Adipocyte (in vitro differentiated cells): ENCODE results near the gene NMBR.
A peak's percentile ranks its signal among the peaks of the same experiment; 100 is the strongest.
"Not testable (repeated sequence)": the region's sequence is repeated elsewhere in the genome, so short reads cannot be mapped to it uniquely, and the experiment has no call there.

Source experiments
- DNase-seq: peaks from one replicate; pipeline ENCODE4 v3.0.0-alpha.2; 2015; ENCODE audit warnings: low read depth
- H3K27me3 ChIP-seq: replicated peaks from 2 replicates; pipeline ENCODE4 v1.7.0; 2013; ENCODE audit warnings: mild to moderate bottlenecking, low read length, moderate library complexity; ENCODE audit not compliant: control insufficient read depth, insufficient read depth
- H3K36me3 ChIP-seq: 2 replicates; pipeline ENCODE4 v1.7.0; 2013; ENCODE audit warnings: low read length, mild to moderate bottlenecking, moderate library complexity; ENCODE audit not compliant: control insufficient read depth, insufficient read depth, severe bottlenecking
- H3K4me1 ChIP-seq: 2 replicates; pipeline ENCODE4 v1.7.0; 2013; ENCODE audit warnings: mild to moderate bottlenecking, low read length, moderate library complexity; ENCODE audit not compliant: control insufficient read depth, insufficient read depth
- H3K4me3 ChIP-seq: 2 replicates; pipeline ENCODE4 v1.7.0; 2013; ENCODE audit warnings: mild to moderate bottlenecking, low read length, moderate library complexity
- H3K9ac ChIP-seq: 2 replicates; pipeline ENCODE4 v1.7.0; 2013; ENCODE audit warnings: mild to moderate bottlenecking, low read length, moderate library complexity
- H3K9me3 ChIP-seq: 2 replicates; pipeline ENCODE4 v1.7.0; 2013; ENCODE audit warnings: mild to moderate bottlenecking, low read length, moderate library complexity; ENCODE audit not compliant: control insufficient read depth

NMBR gene

GRCh38 chr6:142110820-142111219, 36.1 kb downstream of the NMBR start:
- not testable (repeated sequence) for DNase-seq, H3K4me1 ChIP-seq, H3K9ac ChIP-seq, H3K9me3 ChIP-seq, H3K27me3 ChIP-seq, H3K4me3 ChIP-seq, H3K36me3 ChIP-seq

DNA sequence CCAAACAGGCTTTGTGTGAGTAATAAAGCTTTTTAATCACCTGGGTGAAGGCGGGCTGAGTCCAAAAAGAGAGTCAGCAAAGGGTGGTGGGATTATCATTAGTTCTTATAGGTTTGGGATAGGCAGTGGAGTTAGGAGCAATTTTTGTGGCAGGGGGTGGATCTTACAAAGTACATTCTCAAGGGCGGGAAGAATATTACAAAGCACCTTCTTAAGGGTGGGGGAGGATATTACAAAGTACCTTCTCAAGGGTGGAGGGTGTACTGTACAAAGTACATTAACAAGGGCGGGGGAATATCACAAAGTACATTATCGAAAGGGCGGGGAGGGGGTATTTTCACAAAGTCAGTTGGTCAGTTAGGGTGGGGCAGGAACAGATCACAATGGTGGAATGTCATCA, 42.1 kb downstream of the NMBR start:
- not testable (repeated sequence) for H3K4me1 ChIP-seq, H3K4me3 ChIP-seq, H3K27me3 ChIP-seq, H3K9me3 ChIP-seq, H3K36me3 ChIP-seq, H3K9ac ChIP-seq, DNase-seq

DNA sequence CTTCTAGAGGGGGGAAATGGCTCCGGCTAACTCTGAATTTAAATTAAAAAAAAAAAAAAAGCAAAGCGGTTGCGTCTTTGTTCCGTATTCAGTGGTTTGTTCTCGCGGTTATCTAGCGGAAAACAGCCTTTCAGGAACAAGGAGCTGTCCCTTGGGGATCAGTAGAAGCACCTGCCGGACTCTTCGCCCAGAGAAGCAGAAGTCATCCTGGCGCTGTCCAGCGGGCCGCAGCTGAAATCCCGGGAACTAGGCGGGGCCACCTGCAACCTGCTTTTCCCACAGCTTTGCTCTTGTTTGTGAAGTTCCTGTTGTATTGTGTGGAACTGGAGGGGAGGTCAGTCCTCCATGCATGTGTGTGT, 58.1 kb downstream of the NMBR start:
- H3K27me3 ChIP-seq = peaks cover 19% of the 10 kb centered on the region
- H3K36me3 ChIP-seq = no peaks in the 10 kb centered on the region
- H3K4me3 ChIP-seq = peak overlapping the region; percentile 19
- H3K4me1 ChIP-seq = peaks cover 5% of the 10 kb centered on the region
- peak; percentile 39 for DNase-seq
- H3K9ac ChIP-seq = no peak overlapping the region
- no peaks in the 10 kb centered on the region for H3K9me3 ChIP-seq

DNA sequence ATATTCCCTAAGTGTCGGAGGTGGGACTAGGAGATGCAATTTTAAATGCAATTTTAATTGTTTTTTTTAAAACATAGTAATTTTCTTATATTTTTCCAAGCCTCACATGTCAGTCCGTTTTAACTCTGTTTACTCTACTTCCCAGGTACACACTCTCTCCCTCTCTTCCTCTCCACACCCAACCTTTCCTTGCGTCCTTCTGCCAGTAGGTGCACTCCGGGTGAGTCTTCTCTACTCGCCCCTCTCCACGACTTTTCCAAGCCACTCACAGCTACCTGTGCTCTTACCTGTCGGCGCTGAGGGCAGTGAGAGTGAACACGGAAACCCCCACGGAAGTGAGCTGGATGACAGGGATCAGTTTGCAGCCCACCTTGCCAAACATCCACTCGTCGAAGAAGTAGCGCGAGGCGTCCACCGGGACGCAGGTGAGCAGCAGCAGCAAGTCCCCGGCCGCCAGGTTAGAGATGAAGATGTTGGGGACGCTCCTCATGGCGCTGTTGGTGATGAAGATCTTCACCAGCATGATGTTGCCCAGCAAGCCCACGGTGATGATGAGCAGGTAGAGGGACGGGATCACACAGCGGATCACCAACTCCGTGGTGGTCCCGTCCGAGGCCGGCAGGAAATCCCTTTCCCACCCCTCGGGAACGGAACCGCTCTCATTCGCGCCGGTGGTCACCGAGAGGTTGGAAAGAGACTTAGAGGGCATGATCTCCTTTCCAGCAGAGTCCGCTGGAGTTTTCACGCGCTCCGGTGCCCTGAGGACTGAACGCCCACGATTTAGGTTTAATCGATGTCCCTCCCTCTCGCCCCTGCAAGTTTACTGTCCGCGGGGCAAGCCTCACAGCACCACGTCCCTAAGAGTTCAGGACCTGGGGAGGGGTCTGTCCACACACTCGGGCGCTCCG, 58.7 kb downstream of the NMBR start:
- H3K9me3 ChIP-seq = no peaks in the 10 kb centered on the region
- H3K36me3 ChIP-seq = no peaks in the 10 kb centered on the region
- H3K4me3 ChIP-seq = peak overlapping the region; percentile 19
- DNase-seq = no peak
- H3K27me3 ChIP-seq = peaks cover 19% of the 10 kb centered on the region
- no peak overlapping the region for H3K9ac ChIP-seq
- peaks cover 5% of the 10 kb centered on the region for H3K4me1 ChIP-seq

- Histone ChIP-seq H3K4me3 (no peak overlapping the region), H3K36me3 (no peaks in the 10 kb centered on the region), H3K4me1 (no peaks in the 10 kb centered on the region), H3K9ac (no peak overlapping the region), H3K27me3 (no peaks in the 10 kb centered on the region), H3K9me3 (no peaks in the 10 kb centered on the region)
- DNase-seq = no peak
Measured at GRCh38 chr6:142079130-142079529, 67.8 kb downstream of the NMBR start.

DNA sequence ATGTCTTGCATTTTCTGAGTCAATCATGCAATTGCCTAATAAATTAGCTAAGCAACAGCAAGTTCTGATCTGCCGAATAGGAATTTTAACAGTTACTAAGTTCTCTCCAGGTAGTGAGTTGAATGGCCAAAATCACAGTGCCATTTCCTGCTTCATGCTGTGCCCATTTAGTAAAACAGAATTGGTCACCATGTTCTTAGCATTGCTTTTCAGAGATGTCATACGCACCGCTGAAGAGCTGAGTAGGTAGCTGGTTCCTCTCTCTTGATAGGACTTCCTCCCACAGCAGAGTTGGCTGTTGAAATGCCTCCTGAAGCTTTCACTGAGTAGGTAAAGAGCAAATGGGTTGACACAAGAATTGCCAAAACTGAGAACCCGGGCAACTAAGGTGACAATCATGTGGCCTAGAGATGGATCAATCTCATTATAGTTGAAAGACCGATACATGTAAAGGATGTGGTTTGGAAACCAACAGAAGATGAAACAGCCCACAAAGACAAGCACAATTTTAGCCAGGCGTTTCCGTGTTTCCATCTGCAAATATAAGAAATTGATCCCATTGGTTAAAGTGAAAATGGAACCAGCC, 71.3 kb downstream of the NMBR start:
- Histone ChIP-seq H3K4me3 (no peak overlapping the region), H3K9me3 (no peaks in the 10 kb centered on the region), H3K36me3 (no peaks in the 10 kb centered on the region), H3K27me3 (no peaks in the 10 kb centered on the region), H3K4me1 (no peaks in the 10 kb centered on the region), H3K9ac (no peak overlapping the region)
- DNase-seq = no peak

DNA sequence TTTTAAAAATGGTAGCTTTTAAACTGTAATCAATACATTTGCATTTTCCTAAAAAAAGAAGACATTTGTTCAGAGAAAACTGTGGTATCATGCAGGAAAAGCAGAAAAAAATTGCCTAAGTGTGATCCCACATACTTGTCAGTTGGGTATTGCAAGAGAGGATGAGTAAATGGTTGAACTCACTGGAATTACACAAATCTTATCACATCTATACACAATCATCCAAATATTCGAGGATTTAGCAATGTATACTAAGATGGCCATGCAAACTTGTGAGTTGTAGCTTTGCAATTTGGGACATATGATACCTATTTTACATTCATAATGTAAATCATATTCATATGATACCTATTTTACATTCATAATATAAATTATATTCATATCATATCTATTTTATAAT, 72.4 kb downstream of the NMBR start:
- Histone ChIP-seq H3K36me3 (no peaks in the 10 kb centered on the region), H3K9me3 (no peaks in the 10 kb centered on the region), H3K4me1 (no peaks in the 10 kb centered on the region), H3K4me3 (no peak overlapping the region), H3K27me3 (no peaks in the 10 kb centered on the region), H3K9ac (no peak overlapping the region)
- DNase-seq = no peak

- H3K4me1 ChIP-seq = no peaks in the 10 kb centered on the region
- no peaks in the 10 kb centered on the region for H3K36me3 ChIP-seq
- H3K9me3 ChIP-seq = no peaks in the 10 kb centered on the region
- H3K27me3 ChIP-seq = no peaks in the 10 kb centered on the region
- H3K4me3 ChIP-seq = no peak overlapping the region
- no peak for DNase-seq
- H3K9ac ChIP-seq = no peak overlapping the region
Measured at GRCh38 chr6:142071981-142072380, 74.9 kb downstream of the NMBR start.

GRCh38 chr6:142068416-142068815, 78.5 kb downstream of the NMBR start:
- Histone ChIP-seq H3K4me3 (no peak overlapping the region), H3K9ac (no peak overlapping the region), H3K36me3 (no peaks in the 10 kb centered on the region), H3K27me3 (no peaks in the 10 kb centered on the region), H3K4me1 (no peaks in the 10 kb centered on the region), H3K9me3 (no peaks in the 10 kb centered on the region)
- no peak for DNase-seq

DNA sequence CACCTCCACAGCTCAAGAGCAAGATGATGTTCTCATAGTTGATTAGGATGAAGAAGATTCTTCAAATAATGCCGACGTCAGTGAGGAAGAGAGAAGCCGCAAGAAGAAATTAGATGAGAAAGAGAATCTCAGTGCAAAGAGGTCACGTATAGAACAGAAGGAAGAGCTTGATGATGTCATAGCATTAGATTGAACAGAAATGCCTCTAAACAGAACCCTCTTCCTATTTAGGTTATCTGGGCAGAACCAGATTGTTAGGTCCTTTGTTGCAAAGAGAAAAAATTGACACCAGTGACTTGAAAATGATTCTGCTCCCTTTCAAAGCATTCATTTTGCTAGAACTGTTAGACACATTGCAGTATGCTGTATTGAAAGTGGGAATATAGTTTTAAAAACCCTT, 84.1 kb downstream of the NMBR start:
- H3K36me3 ChIP-seq, H3K4me1 ChIP-seq, H3K9ac ChIP-seq, H3K9me3 ChIP-seq, H3K4me3 ChIP-seq, H3K27me3 ChIP-seq, DNase-seq: not testable (repeated sequence)

- no peak for DNase-seq
- H3K4me1 ChIP-seq = no peaks in the 10 kb centered on the region
- H3K36me3 ChIP-seq = no peaks in the 10 kb centered on the region
- no peaks in the 10 kb centered on the region for H3K27me3 ChIP-seq
- H3K9ac ChIP-seq = no peak overlapping the region
- no peaks in the 10 kb centered on the region for H3K9me3 ChIP-seq
- H3K4me3 ChIP-seq = no peak overlapping the region
Measured at GRCh38 chr6:142058551-142059290, 88.2 kb downstream of the NMBR start.
